Mucosa of descending colon (tissue), 3 donors: ENCODE data around the gene SORCS2. TPM values are rescaled to one million over a fixed set of nuclear protein-coding genes. Genes with fewer than 3 reads are reported as not detected.

Source experiments
- ATAC-seq: fragments of 200-7000 bp; cut with Tn5 transposase; one replicate; pipeline ENCODE4 v1.9.1; 2020; ENCODE audit warnings: mild to moderate bottlenecking, moderate library complexity
- DNase-seq, 3 donors: peaks; one replicate each; pipeline ENCODE4 v3.0.0-alpha.2; 2020
- H3K36me3 ChIP-seq: fragments of 200-600 bp; one replicate; pipeline ENCODE4 v1.8.0; 2021; ENCODE audit warnings: low read depth, mild to moderate bottlenecking
- H3K4me1 ChIP-seq: fragments of 200-600 bp; one replicate; pipeline ENCODE4 v1.8.0; 2021; ENCODE audit warnings: low read depth, mild to moderate bottlenecking
- H3K4me3 ChIP-seq: fragments of 200-600 bp; one replicate; pipeline ENCODE4 v1.8.0; 2021; ENCODE audit warnings: mild to moderate bottlenecking
- H3K9me3 ChIP-seq: fragments of 200-600 bp; one replicate; pipeline ENCODE4 v1.8.0; 2021; ENCODE audit warnings: mild to moderate bottlenecking
- intact Hi-C, 2 donors: fragments of 100-400 bp; cut with DNase I in 1 of 2; cut with micrococcal nuclease in 1 of 2; formaldehyde crosslinking; loops; one replicate each; pipeline versions ENCODE4 v1.11.0 to v1.11.1; 2022; cut with DNase I, micrococcal nuclease
- total RNA-seq, 3 donors: library from RNA; stranded (reverse); fragmentation: NEBNext Ultra II Directional in 2 of 3; extraction: Animal tissue kit (Norgen Biotek cat#: 25700) in 2 of 3; gene quantifications; one replicate each; pipeline versions ENCODE4 v1.2.1 to v1.2.4, GENCODE V29; 2021 to 2023
- TF ChIP-seq, protein P1 (sequence below): fragments of 200-600 bp; IDR thresholded peaks from one replicate; pipeline ENCODE4 v1.8.0; 2022; ENCODE audit warnings: antibody characterized with exemption, mild to moderate bottlenecking
- donor health status: DM: no; HTN: no; CAD: no; lungs with moderate emphysema.
- donor health status: DM: no; HTN: no; CAD: no.
- donor health status: DM: no; HTN: yes; CAD: no.

SORCS2 gene
- total RNA-seq, 3 donors from 2014 or later, result 0.20 to 3.1 (median 1.5) TPM

DNA sequence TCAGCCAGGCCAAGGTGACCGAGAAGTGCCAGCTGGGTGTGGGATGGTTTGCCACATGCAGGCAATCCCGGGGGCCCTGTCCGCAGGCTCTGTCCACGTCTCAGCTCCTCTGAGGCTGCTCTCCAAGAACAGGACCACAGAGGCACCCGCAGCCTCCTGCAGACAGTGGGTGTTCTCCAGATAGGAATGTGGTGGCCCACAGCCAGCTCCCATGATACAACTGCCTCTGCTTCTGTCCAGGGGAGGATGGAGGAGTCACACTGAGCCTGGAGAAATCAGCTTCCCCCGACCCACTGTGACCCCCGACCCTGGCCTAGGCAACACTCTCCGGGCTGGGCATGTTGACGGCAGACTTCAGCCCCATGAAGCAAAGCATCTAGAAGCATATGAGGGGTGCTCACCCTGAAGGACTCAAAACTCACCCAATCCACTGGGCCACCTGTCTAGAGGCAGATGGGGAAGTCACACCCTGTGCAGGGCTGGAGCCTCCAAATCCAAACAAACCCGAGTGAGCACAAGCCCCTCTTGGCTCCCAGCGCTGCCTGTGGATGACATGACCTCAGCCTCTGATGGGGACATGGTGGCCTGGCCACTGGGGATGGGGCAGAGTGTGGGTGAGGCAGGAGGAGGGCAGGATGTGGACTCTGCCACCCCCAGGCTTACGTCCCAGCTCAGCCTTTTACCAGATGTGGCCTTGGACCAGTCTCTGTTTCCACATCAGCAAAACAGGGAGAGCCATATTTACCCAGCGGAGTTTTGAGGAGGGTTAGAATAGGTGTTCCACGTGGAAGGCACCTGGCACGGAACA is 140.1 kb downstream of the SORCS2 start:
- ATAC-seq (no peak), DNase-seq (peak in 1 of 3 donors; percentile 21)
- Histone ChIP-seq H3K4me3 (no peak overlapping the region), H3K9me3 (no peaks in the 10 kb centered on the region), H3K4me1 (no peaks in the 10 kb centered on the region), H3K36me3 (no peaks in the 10 kb centered on the region)
- TF ChIP-seq, protein P1, sequence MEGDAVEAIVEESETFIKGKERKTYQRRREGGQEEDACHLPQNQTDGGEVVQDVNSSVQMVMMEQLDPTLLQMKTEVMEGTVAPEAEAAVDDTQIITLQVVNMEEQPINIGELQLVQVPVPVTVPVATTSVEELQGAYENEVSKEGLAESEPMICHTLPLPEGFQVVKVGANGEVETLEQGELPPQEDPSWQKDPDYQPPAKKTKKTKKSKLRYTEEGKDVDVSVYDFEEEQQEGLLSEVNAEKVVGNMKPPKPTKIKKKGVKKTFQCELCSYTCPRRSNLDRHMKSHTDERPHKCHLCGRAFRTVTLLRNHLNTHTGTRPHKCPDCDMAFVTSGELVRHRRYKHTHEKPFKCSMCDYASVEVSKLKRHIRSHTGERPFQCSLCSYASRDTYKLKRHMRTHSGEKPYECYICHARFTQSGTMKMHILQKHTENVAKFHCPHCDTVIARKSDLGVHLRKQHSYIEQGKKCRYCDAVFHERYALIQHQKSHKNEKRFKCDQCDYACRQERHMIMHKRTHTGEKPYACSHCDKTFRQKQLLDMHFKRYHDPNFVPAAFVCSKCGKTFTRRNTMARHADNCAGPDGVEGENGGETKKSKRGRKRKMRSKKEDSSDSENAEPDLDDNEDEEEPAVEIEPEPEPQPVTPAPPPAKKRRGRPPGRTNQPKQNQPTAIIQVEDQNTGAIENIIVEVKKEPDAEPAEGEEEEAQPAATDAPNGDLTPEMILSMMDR, result no peak
- intact Hi-C loops, result no loop called here

DNA sequence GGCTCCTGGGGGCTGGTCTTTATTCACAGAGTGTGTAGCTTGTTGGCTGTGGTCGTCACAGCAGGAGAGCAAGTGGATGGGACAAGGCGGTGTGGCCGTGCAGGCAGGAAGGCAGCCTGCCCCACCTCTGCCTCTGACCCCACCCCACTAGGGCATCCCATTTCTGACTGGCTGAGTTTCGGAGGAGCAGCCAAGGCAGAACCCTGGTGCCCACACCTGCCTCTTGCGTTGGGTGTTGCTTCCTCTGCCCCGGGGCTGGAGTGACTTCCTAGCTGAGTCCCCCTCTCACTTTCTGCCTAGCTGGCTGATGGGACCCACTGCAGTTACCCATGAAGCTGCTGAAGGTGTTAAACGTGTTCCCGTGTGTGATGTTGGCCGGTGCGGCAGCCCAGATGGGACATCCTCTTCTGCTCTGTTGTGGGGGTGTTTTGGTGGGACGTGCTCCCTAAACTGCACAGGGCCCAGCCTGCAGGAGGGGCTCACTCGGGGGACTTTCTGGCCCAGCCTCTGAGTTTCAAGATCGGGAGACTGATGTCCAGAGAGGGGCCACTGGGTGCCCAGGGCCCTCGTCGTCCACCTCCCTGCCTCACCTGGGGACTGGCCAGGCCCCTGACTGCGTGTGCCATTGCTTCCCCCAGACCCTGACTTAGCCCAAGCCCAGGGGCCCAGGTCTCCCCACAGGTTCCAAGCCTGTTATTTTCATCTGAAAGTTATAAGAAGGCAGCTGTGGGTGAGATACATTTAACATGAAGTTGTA is 140.9 kb downstream of the SORCS2 start:
- H3K36me3 ChIP-seq, result no peaks in the 10 kb centered on the region
- TF ChIP-seq, protein P1, result no peak
- DNase-seq (no peak), ATAC-seq (no peak)
- H3K9me3 ChIP-seq, result no peaks in the 10 kb centered on the region
- intact Hi-C loops, result no loop called here
- no peaks in the 10 kb centered on the region for H3K4me1 ChIP-seq
- H3K4me3 ChIP-seq, result no peak overlapping the region

DNA sequence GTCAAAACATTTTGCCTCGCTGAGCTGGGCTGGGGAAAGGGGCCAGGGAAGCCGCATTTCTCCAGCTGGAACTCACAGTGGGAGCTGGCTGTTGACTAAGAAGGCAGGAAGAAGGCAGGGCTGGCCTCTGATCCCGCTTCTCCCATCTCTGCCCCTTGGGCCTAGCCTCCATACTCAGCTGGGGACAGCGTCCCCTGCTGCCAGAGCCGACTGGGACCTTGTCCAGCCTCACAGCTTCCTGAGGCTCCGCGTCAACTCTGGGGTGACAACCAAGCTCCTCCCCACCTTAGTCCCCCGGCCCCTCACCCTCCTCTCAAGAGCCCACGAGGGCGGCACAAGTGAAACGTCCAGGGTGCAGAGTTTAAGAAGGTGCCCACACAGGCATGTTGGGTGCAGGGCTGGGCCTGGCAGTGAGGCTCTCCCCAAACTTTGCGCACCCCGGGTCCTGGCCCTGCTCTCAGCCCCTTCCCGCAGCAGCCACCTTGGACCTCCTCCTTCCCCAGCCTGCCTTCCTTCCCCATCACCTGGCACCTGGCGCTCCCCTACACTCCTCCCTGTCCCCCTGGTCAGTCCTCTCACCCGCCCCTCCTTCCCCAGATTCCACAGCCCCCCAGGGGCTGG is 141.6 kb downstream of the SORCS2 start:
- TF ChIP-seq, protein P1, result no peak
- Histone ChIP-seq H3K9me3 (no peaks in the 10 kb centered on the region), H3K4me1 (no peaks in the 10 kb centered on the region), H3K36me3 (no peaks in the 10 kb centered on the region), H3K4me3 (no peak overlapping the region)
- DNase-seq (peak in 1 of 3 donors; percentile 10), ATAC-seq (no peak)
- intact Hi-C loops, result no loop called here

DNA sequence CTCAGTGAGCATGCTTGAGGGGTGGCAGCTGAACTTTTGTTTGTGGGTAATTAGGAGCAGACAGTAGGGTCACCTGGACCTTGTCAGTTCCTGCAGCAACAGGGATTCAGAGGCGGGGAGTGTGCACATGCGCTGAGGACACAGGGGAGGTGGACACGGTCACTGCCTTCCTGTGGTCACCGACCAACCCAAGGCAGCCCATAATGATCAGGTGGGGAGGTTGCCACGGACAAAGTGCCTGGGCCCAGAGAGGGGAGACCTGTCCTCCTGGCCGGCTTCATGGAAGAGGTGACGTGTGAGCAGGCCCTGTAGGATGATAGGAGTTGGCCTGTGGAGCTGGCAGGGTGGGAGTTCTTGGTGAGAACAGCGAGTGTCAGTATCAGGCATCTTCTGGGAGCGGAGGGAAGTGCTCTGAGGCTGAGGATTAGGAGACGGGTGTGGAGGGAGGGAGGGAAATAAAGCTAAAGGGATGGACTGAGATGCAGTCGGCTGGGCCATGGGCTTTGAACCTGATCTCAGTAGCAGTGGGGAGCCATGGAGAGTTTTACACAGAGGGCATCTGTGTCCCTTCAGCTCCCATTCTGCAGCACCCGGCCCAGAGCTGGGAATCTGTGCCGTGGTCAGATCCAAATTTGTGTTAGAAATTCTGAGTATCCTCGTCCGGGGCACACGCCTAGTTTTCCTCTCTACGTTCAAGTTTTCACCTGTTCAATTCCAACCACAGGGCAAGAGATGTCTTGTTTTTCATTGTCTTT is 142.4 kb downstream of the SORCS2 start:
- intact Hi-C loops, result no loop called here
- no peak overlapping the region for H3K4me3 ChIP-seq
- H3K9me3 ChIP-seq, result no peaks in the 10 kb centered on the region
- no peak for ATAC-seq
- H3K4me1 ChIP-seq, result no peaks in the 10 kb centered on the region
- no peaks in the 10 kb centered on the region for H3K36me3 ChIP-seq
- TF ChIP-seq, protein P1, result no peak
- DNase-seq, result no peak

DNA sequence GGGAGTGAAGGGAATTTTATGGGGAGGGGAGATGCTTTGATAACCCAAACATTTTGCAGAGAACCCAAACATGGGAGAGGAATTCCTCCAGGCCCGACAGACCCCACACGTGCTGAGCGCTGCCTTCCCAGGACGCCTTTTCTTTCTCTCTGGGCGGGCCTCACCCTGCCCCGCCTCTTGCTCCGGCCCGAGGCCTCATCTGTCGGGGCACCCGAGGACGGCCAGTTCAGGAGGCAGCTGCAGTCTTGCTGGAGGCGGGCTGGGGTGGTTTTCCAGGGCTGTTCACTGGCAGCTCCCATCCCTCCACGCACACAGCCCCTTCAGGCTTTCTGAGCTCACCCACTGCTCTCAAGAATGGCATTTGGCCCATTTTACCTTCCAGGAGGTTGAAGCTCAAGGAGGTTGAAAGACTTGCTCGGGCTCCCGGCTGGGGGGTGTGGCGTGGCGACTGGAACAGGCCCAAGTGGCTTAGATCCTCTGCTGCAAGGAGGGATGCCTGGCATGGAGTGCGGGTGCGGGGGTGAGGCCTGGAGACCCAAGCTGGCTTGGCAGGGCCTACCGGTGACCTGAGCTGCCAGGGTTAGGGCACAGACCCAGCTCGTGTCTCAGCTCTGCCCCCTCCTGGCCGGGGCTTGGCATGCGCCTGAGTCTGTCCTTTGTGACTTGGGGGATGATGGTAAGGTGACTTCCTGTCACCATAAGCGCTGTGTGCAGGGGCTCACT is 143.2 kb downstream of the SORCS2 start:
- intact Hi-C loops, result no loop called here
- ATAC-seq (peak; percentile 74), DNase-seq (peak in 2 of 3 donors; percentile 75 to 78)
- Histone ChIP-seq H3K4me1 (no peaks in the 10 kb centered on the region), H3K36me3 (no peaks in the 10 kb centered on the region), H3K9me3 (no peaks in the 10 kb centered on the region), H3K4me3 (no peak overlapping the region)
- TF ChIP-seq, protein P1, result peak; percentile 41
